ENCODE measurements around the gene OR8K5. TPM values are rescaled to one million over a fixed set of nuclear protein-coding genes. Genes with fewer than 3 reads are reported as not detected.

Gene OR8K5
- total and polyA plus RNA-seq, 4 donors = not detected

GRCh38 chr11:56176318-56176717, 16.2 kb upstream of the OR8K5 start, which contains the start of gene OR5J2:
TSS of gene OR5J2 (plus strand) at chr11:56176618. CDS start at chr11:56176618, 0 bp downstream.
- H3K9me3 ChIP-seq (ENCODE audit: control insufficient read depth in 4 of 4, low read length in 3 of 4) = peaks cover 0 to 11% (median 5%) of the 10 kb centered on the region in 4 donors
- H3K9ac ChIP-seq (ENCODE audit: low read depth in 1 of 2, low read length in 2 of 2) = no peak within 1 kb of the TSS
- 62% methylated on average over 1 of the region's 1 CpG for WGBS
- no peak within 1 kb of the TSS for H3K27ac ChIP-seq (ENCODE audit: low read depth in 1 of 2, low read length in 2 of 2)
- H3K4me3 ChIP-seq (ENCODE audit: low read depth in 1 of 3, low read length in 3 of 3) = no peak within 1 kb of the TSS
- no peaks in the 10 kb centered on the region for H3K27me3 ChIP-seq (ENCODE audit: control insufficient read depth in 4 of 4, insufficient read depth in 4 of 4, low read length in 3 of 4)
- H3K36me3 ChIP-seq (ENCODE audit: control insufficient read depth in 4 of 4, insufficient read depth in 3 of 4, low read depth in 1 of 4, low read length in 3 of 4) = no peaks in the 10 kb centered on the region
- no peaks in the 10 kb centered on the region for H3K4me1 ChIP-seq (ENCODE audit: control insufficient read depth in 4 of 4, insufficient read depth in 4 of 4, low read length in 3 of 4)
- DNase-seq (ENCODE audit: low spot score) = no peak
- TF ChIP-seq RXRA (IDR thresholded peaks at IDR 0.05) = no peak
- TF ChIP-seq EGR1 (IDR thresholded peaks at IDR 0.05; ENCODE audit: low read depth in 2 of 2) = no peak
- no peak for TF ChIP-seq YY1 (IDR thresholded peaks at IDR 0.05)
- no peak for TF ChIP-seq SP1 (IDR thresholded peaks at IDR 0.05)
- TF ChIP-seq REST (IDR thresholded peaks at IDR 0.05) = no peak
- no peak for TF ChIP-seq ATF3 (IDR thresholded peaks at IDR 0.05)
- TF ChIP-seq GABPA (IDR thresholded peaks at IDR 0.05 in 1 of 2, conservative IDR thresholded peaks at IDR 0.05 in 1 of 2) = no peak
- TF ChIP-seq TAF1 (conservative IDR thresholded peaks at IDR 0.05) = no peak
- TF ChIP-seq, protein P1, sequence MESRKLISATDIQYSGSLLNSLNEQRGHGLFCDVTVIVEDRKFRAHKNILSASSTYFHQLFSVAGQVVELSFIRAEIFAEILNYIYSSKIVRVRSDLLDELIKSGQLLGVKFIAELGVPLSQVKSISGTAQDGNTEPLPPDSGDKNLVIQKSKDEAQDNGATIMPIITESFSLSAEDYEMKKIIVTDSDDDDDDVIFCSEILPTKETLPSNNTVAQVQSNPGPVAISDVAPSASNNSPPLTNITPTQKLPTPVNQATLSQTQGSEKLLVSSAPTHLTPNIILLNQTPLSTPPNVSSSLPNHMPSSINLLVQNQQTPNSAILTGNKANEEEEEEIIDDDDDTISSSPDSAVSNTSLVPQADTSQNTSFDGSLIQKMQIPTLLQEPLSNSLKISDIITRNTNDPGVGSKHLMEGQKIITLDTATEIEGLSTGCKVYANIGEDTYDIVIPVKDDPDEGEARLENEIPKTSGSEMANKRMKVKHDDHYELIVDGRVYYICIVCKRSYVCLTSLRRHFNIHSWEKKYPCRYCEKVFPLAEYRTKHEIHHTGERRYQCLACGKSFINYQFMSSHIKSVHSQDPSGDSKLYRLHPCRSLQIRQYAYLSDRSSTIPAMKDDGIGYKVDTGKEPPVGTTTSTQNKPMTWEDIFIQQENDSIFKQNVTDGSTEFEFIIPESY (IDR thresholded peaks at IDR 0.05) = no peak

- WGBS = 30% methylated on average over 3 of the region's 3 CpGs
Observed at GRCh38 chr11:56172256-56172830, 12.2 kb upstream of the OR8K5 start.

More at GRCh38 chr11:56172256-56172830, 12.2 kb upstream of the OR8K5 start:
- H3K9me3 ChIP-seq (ENCODE audit: control insufficient read depth in 4 of 4, low read length in 3 of 4) = no peaks in the 10 kb centered on the region
- no peaks in the 10 kb centered on the region for H3K27me3 ChIP-seq (ENCODE audit: control insufficient read depth in 4 of 4, insufficient read depth in 4 of 4, low read length in 3 of 4)
- TF ChIP-seq RAD21 (IDR thresholded peaks at IDR 0.05) = no peak
- TF ChIP-seq JUND (IDR thresholded peaks at IDR 0.05) = no peak
- TF ChIP-seq TAF1 (conservative IDR thresholded peaks at IDR 0.05) = no peak
- TF ChIP-seq, protein P1 (IDR thresholded peaks at IDR 0.05) = no peak
- no peak for TF ChIP-seq FOXA1 (IDR thresholded peaks at IDR 0.05)
- no peak for TF ChIP-seq SP1 (IDR thresholded peaks at IDR 0.05)
- no peak overlapping the region for H3K9ac ChIP-seq (ENCODE audit: low read depth in 1 of 2, low read length in 2 of 2)
- H3K4me3 ChIP-seq (ENCODE audit: low read depth in 1 of 3, low read length in 3 of 3) = no peak overlapping the region
- H3K4me1 ChIP-seq (ENCODE audit: control insufficient read depth in 4 of 4, insufficient read depth in 4 of 4, low read length in 3 of 4) = no peaks in the 10 kb centered on the region
- no peak for DNase-seq (ENCODE audit: low spot score)
- H3K36me3 ChIP-seq (ENCODE audit: control insufficient read depth in 4 of 4, insufficient read depth in 3 of 4, low read depth in 1 of 4, low read length in 3 of 4) = no peaks in the 10 kb centered on the region
- no peak overlapping the region for H3K27ac ChIP-seq (ENCODE audit: low read depth in 1 of 2, low read length in 2 of 2)

Measured in liver (tissue), 9 donors.